Coronary artery (tissue), 2 donors: ENCODE results near the gene RHBDF2.
A peak's percentile ranks its signal among the peaks of the same experiment; 100 is the strongest.

Experiments used
- DNase-seq: peaks from one replicate; pipeline ENCODE4 v3.0.0-alpha.2; 2017; ENCODE audit warnings: low spot score
- H3K27ac ChIP-seq, 2 donors: fragments of 200-600 bp; sonication (generic); one replicate each; pipeline ENCODE4 v1.5.1; 2016 to 2019
- H3K4me3 ChIP-seq: fragments of 200-600 bp; sonication (generic); 2 replicates; pipeline ENCODE4 v1.5.1; 2016; ENCODE audit warnings: mild to moderate bottlenecking, moderate library complexity
- TF ChIP-seq, protein P1 (sequence below): fragments of 200-600 bp; sonication (generic); IDR thresholded peaks from one replicate; pipeline ENCODE4 v1.5.1; 2019; ENCODE audit warnings: antibody characterized with exemption

The RHBDF2 gene

DNA sequence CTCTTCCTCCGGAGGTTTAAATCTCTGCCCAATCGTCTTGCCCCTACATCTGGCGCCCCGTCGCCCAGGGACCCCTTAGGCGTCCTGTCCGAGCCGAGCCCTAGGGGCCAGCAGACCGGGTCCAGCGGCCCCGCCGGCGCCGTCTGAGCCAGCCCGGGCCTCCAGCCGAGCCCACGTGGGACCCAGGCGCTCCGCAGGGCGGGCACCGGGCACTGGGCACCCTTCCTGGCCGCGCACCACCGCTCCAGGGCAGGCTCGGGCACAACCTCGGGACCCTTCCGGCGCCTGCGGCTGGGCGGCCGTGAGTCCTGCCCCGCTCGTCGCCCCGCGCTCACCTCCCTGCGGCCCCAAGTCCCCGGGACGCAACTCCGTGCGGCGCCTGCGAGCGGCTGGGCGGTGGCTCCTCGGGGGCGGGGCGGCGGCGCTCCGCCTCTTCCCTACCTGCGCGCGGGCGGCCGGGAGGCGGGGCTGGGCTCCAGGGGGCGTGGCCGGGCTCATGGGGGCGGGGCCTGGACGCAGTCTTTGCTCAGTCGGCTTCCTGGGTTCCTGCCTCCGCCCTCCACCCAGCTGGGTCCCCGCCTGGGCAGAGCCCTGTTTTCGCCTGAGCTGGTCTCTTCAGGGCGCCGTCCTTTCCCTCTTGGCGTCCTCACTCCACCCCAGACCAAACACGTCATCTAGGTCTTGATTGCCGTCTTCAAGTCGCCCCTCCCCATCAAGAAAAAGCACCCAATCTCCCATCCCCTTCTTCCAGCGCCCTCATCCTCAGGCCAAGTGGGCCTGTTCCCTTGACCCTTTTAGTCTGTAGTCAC is at the start of gene RHBDF2:
RHBDF2 (minus strand) TSS at position 406 of the 809 bp plus-strand sequence. CDS start 19,899 bp downstream, outside the sequence.
- TF ChIP-seq, protein P1, sequence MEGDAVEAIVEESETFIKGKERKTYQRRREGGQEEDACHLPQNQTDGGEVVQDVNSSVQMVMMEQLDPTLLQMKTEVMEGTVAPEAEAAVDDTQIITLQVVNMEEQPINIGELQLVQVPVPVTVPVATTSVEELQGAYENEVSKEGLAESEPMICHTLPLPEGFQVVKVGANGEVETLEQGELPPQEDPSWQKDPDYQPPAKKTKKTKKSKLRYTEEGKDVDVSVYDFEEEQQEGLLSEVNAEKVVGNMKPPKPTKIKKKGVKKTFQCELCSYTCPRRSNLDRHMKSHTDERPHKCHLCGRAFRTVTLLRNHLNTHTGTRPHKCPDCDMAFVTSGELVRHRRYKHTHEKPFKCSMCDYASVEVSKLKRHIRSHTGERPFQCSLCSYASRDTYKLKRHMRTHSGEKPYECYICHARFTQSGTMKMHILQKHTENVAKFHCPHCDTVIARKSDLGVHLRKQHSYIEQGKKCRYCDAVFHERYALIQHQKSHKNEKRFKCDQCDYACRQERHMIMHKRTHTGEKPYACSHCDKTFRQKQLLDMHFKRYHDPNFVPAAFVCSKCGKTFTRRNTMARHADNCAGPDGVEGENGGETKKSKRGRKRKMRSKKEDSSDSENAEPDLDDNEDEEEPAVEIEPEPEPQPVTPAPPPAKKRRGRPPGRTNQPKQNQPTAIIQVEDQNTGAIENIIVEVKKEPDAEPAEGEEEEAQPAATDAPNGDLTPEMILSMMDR = no peak
- peak; percentile 85 for DNase-seq
- peak within 1 kb of the TSS; percentile 83 for H3K4me3 ChIP-seq
- H3K27ac ChIP-seq = peak within 1 kb of the TSS; percentile 86 to 92

DNA sequence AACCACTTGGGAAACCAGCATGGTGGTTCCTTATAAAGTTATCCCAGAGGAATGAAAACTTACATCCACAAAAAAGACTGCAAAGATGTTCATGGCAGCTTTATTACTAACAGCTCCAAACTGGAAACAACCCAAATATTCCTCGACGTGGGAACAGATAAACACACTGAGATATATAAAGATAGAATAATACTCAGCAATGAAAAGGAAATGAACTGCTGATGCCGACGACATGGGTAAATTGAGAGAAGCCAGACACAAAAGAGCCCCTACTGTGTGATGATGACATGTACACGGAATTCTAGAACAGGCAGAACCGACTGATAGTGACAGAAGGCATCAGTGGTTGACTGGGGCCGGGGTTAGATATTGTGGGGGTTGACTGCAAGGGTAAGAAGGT is 48.3 kb upstream of the RHBDF2 start:
- Histone ChIP-seq H3K4me3 (no peak overlapping the region), H3K27ac (no peak overlapping the region)
- TF ChIP-seq, protein P1 = no peak
- no peak for DNase-seq

DNA sequence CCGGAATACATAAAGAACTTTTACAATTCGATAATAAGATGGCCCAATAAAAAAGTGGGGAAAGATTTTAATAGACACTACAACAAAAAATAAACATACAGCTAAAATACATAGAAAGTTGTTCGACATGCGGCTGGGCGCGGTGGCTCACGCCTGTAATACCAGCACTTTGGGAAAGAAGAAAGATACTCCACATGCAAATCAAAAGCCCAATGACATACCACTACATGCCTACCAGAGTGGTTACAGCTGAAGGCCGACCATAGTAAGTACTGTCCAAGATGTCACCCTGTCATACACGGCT is 47.9 kb upstream of the RHBDF2 start:
- TF ChIP-seq, protein P1 = no peak
- H3K27ac ChIP-seq = no peak overlapping the region
- no peak for DNase-seq
- H3K4me3 ChIP-seq = no peak overlapping the region

DNA sequence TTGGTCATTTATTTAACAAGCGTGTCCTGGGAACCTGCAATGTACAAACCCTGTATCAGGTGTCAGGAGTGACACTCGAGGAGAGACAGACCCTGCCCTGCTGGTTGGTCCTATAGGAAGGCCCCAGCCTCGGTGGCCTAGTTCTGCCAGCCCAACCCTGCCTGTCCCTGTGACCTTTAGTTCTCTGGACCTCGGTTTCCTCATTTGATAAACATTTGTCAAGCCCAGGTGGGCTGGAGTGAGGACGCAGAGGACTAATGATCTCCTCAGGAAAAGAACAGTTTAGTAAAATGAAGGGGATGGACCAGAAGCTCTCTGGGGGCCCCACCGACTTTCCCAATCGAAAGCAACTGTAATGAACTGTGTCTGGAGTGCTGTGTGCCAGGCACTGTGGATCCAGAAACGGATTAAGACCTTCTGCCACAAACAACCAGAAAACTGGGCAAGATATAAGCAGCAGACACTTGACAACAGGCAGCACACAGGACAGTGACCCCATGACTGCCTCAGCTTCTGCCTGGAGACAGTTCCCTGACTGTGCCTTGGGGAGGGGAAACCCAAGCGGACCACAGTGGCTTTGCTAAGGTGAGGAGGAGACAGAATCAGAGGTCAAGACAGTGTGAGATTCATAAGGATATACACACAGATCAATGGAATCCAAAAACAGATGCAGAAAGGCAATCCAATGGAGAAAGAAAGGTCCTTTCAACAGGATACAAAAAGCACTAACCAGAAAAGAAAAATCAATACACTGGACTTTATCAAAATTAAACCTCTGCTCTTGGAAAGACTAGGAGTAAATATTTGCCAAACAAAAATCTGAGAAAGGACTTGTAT is 47.4 kb upstream of the RHBDF2 start:
- DNase-seq = no peak

DNA sequence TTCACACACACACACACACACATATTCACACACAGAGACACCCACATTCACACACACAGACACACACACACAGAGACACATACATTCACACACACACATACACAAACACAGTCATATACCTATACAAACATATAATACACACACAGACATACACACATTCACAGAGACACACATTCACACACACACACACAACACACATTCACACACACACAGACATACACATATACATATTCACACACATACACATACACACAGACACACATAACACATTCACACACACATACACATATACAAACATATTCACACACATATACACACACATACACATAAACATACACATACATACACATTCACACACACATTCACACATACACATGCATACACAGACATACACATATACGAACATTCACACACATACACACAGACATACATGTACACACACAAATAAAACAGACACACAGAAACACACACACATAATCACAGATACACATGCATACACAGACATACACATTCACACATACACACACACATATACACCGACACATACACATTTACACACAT is 46.5 kb upstream of the RHBDF2 start:
- Histone ChIP-seq H3K4me3 (no peak overlapping the region), H3K27ac (no peak overlapping the region)
- TF ChIP-seq, protein P1 = no peak
- DNase-seq = no peak

More for the DNA sequence above, 47.4 kb upstream of the RHBDF2 start:
- H3K27ac ChIP-seq = no peak overlapping the region
- TF ChIP-seq, protein P1 = no peak
- no peak overlapping the region for H3K4me3 ChIP-seq

DNA sequence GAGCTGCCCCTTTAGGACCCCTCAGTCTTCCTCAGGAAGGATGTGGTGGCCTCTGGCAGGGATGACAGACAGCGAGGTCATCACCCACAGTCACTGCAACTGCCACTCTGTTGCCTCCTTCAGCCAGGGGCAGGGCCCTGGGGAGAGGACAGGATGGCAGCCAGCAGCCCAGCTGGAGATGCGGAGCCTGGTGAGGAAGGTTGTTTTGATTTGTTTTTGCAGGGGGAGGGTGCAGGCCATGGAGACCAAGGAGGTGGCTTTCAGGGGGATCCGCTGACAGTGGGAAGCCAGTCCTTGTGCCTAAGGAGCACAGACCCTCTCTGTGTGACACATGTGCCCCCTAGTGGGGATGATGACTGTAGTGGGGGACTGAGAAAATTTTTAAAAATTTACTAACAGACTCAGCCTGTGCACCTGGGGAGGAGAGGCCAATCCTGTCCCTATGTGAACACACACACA is 46.0 kb upstream of the RHBDF2 start:
- Histone ChIP-seq H3K4me3 (no peak overlapping the region), H3K27ac (no peak overlapping the region)
- peak; percentile 76 for DNase-seq
- TF ChIP-seq, protein P1 = peak; percentile 54
